RWPE2 (cell line): ENCODE data around the gene CRIP3.
"Not testable (repeated sequence)": the region's sequence is repeated elsewhere in the genome, so short reads cannot be mapped to it uniquely, and the experiment has no call there.

Experiments used
- ATAC-seq: fragments of 200-7000 bp; cut with Tn5 transposase; 3 replicates; pipeline ENCODE4 v1.9.1; 2021; ENCODE audit warnings: low read depth
- DNase-seq: peaks from one replicate; pipeline ENCODE4 v3.0.0-alpha.2; 2020; ENCODE audit warnings: low spot score
- H3K27ac ChIP-seq: fragments of 450-650 bp; 2 replicates; pipeline ENCODE4 v1.5.1; 2017; ENCODE audit warnings: mild to moderate bottlenecking; ENCODE audit not compliant: poor library complexity, severe bottlenecking
- H3K27me3 ChIP-seq: fragments of 250-450 bp; sonication (Bioruptor Pico); 2 replicates; pipeline ENCODE4 v1.5.1; 2021; ENCODE audit warnings: mild to moderate bottlenecking, moderate library complexity; ENCODE audit not compliant: insufficient read depth, poor library complexity, severe bottlenecking
- H3K36me3 ChIP-seq: fragments of 250-450 bp; sonication (Bioruptor Pico); 2 replicates; pipeline ENCODE4 v1.5.1; 2020; ENCODE audit warnings: low read depth, mild to moderate bottlenecking, moderate library complexity
- H3K4me1 ChIP-seq: fragments of 250-450 bp; sonication (Bioruptor Pico); 2 replicates; pipeline ENCODE4 v1.5.1; 2021; ENCODE audit warnings: mild to moderate bottlenecking, moderate library complexity; ENCODE audit not compliant: insufficient read depth, poor library complexity, severe bottlenecking
- H3K4me3 ChIP-seq: fragments of 250-450 bp; sonication (Bioruptor Pico); 2 replicates; pipeline ENCODE4 v1.5.1; 2021; ENCODE audit warnings: mild to moderate bottlenecking, moderate library complexity; ENCODE audit not compliant: severe bottlenecking
- H3K9me3 ChIP-seq: fragments of 250-450 bp; sonication (Bioruptor Pico); 2 replicates; pipeline ENCODE4 v1.5.1; 2021; ENCODE audit warnings: mild to moderate bottlenecking, moderate library complexity; ENCODE audit not compliant: severe bottlenecking
- TF ChIP-seq, protein P1 (sequence below): fragments of 450-650 bp; IDR thresholded peaks from one replicate; pipeline ENCODE4 v1.5.1; 2017; ENCODE audit warnings: mild to moderate bottlenecking, moderate library complexity; ENCODE audit not compliant: poor library complexity, severe bottlenecking

Gene CRIP3, protein sequence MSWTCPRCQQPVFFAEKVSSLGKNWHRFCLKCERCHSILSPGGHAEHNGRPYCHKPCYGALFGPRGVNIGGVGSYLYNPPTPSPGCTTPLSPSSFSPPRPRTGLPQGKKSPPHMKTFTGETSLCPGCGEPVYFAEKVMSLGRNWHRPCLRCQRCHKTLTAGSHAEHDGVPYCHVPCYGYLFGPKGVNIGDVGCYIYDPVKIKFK

DNA sequence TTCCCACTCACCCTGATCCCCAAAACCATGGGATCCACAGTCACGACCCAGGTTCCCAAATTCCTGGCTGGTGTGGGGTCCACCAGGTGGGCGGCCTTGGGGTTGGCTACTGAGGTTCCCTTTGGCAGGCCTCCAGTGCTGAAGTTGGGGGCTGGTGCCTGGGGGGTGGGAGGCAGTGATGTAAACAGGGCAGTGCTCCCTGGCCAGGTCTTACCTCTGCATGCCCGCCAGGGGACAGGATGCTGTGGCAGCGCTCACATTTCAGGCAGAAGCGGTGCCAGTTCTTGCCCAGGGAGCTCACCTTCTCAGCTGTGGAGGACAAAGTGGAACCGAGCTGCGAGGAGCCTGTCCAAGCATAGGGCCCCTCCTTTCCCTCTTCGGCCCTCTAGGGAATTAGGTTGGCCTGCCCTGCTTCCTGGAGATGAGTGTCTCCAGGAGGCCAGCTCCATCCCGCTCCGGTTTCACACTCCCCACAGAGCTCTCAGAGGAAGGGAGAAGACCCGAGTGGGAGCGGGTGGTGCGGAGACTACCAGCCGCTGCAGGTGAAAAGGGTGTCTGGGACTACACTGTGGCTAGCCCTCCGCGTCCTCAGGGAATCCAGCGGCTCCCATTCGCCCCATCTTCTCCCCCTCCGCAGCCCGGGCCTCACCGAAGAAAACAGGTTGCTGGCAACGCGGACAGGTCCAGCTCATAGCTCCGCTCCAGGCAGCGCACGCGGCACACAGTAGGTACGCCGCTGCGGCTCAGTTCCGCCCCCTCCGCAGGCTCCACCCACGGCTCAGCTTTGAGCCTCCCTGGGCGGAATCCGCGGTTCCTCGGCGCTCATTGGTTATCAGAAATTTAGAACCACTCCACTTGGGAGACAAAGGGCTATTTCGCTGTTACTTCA is at the start of gene CRIP3:
CRIP3 (minus strand) TSS at position 726 of the 889 bp plus-strand sequence; CDS start at position 692, 34 bp downstream.
- H3K27ac ChIP-seq: no peak within 1 kb of the TSS
- TF ChIP-seq, protein P1, sequence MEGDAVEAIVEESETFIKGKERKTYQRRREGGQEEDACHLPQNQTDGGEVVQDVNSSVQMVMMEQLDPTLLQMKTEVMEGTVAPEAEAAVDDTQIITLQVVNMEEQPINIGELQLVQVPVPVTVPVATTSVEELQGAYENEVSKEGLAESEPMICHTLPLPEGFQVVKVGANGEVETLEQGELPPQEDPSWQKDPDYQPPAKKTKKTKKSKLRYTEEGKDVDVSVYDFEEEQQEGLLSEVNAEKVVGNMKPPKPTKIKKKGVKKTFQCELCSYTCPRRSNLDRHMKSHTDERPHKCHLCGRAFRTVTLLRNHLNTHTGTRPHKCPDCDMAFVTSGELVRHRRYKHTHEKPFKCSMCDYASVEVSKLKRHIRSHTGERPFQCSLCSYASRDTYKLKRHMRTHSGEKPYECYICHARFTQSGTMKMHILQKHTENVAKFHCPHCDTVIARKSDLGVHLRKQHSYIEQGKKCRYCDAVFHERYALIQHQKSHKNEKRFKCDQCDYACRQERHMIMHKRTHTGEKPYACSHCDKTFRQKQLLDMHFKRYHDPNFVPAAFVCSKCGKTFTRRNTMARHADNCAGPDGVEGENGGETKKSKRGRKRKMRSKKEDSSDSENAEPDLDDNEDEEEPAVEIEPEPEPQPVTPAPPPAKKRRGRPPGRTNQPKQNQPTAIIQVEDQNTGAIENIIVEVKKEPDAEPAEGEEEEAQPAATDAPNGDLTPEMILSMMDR: peak; percentile 38
- H3K4me3 ChIP-seq: peak within 1 kb of the TSS; percentile 23
- H3K36me3 ChIP-seq: no peaks in the 10 kb centered on the region
- peak; percentile 64 for ATAC-seq
- H3K4me1 ChIP-seq: no peaks in the 10 kb centered on the region
- no peaks in the 10 kb centered on the region for H3K27me3 ChIP-seq
- no peak for DNase-seq
- peaks cover 2% of the 10 kb centered on the region for H3K9me3 ChIP-seq

DNA sequence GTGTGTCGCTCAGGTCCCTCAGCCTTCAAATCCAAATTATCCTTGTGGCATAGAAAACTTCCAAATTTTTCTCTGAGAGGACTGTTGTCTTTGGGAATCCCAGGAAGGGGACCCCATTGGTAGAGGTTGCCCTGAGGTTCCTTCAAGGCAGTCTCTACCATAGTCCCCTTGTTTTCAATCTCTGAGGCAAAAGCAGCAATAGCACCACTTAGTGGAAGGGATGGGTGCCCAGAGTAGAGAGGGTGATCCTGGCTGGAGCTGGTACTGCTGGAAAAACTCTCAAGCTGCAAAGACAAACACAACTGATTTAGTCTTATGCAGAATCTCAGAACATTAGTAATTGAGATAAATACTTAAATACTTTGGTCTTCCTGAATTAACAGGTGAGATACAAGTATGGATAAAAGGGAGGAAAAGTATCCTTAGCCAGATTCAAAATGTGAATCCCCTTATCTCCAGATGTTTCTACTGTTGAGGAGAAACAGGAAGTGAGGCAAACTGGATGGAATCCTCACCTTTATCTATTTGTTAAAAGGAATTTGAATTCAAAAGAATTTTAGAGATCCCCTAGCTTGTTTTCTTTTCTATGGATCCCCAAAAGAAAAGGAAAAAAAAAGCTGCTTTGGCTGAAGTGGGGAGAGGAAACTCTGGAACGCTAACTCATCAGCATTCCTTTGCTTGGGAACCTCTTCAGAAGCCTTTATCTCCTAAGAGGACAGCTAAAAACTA is 47.4 kb upstream of the CRIP3 start:
- Histone ChIP-seq H3K27ac (peak overlapping the region; percentile 7), H3K27me3 (no peaks in the 10 kb centered on the region), H3K36me3 (peaks cover 92% of the 10 kb centered on the region), H3K9me3 (no peaks in the 10 kb centered on the region), H3K4me1 (peaks cover 17% of the 10 kb centered on the region), H3K4me3 (no peak overlapping the region)
- TF ChIP-seq, protein P1: peak; percentile 24
- ATAC-seq (no peak), DNase-seq (no peak)

DNA sequence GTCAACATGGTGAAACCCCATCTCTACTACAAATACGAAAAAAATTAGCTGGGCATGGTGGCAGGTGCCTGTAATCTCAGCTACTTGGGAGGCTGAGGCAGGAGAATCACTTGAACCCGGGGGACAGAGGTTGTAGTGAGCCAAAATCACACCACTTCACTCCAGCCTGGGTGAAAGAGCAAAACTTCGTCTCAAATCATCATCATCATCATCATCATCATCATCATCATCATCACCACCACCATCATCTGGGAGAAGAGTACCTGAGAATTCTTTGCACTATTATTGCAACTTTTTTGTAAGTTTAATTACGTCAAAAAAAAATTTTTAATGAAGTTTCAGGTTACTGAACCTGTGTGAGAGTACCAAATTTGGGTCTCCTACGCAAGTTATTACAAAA is 43.3 kb upstream of the CRIP3 start:
- not testable (repeated sequence) for H3K9me3 ChIP-seq, ATAC-seq, H3K27ac ChIP-seq, DNase-seq, H3K4me3 ChIP-seq, H3K4me1 ChIP-seq, H3K27me3 ChIP-seq
- peaks cover 91% of the 10 kb centered on the region for H3K36me3 ChIP-seq

DNA sequence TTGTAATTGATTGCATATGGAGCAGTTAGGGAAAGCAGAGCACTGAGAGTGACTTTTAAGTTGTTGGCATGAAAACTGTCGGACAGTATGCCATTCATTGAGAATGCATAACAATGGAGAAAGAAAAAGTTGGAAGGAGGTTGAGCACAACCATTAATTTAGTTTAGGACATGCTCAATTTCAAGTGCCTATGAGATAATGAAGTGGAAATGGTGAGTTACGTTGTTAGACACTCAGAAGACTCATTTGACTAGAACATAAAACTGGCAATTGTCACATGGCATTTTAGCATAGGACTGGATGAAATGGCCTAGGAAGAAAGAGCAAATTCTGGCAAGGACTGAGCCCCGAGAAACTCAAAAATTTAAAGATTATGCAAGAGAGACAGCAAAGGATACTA is 38.8 kb upstream of the CRIP3 start:
- no peaks in the 10 kb centered on the region for H3K9me3 ChIP-seq
- H3K27ac ChIP-seq: no peak overlapping the region
- DNase-seq (no peak), ATAC-seq (no peak)
- no peak overlapping the region for H3K4me3 ChIP-seq
- H3K36me3 ChIP-seq: peaks cover 88% of the 10 kb centered on the region
- no peaks in the 10 kb centered on the region for H3K4me1 ChIP-seq
- TF ChIP-seq, protein P1: no peak
- no peaks in the 10 kb centered on the region for H3K27me3 ChIP-seq

DNA sequence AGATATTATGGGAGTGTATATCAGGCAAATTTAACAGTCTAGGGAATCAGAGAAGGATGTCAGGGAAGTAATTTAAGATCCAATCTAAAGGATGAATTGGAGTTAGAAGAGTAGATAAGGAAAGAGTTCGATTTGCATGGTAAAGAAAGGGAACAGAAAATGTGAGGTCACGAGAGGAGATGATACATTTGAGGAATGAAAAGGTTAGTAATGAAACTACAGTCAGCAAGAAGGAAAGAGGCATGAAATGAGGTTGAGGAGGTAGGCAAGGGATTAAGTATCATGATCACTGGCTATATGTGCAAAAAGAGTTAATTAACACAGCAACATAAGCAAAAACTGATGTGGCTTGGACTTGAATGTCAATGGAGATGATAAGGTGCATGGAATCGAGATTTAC is 38.4 kb upstream of the CRIP3 start:
- Histone ChIP-seq H3K4me3 (no peak overlapping the region), H3K9me3 (no peaks in the 10 kb centered on the region), H3K36me3 (peaks cover 88% of the 10 kb centered on the region), H3K27me3 (no peaks in the 10 kb centered on the region), H3K27ac (no peak overlapping the region), H3K4me1 (no peaks in the 10 kb centered on the region)
- ATAC-seq: no peak
- TF ChIP-seq, protein P1: no peak
- no peak for DNase-seq

DNA sequence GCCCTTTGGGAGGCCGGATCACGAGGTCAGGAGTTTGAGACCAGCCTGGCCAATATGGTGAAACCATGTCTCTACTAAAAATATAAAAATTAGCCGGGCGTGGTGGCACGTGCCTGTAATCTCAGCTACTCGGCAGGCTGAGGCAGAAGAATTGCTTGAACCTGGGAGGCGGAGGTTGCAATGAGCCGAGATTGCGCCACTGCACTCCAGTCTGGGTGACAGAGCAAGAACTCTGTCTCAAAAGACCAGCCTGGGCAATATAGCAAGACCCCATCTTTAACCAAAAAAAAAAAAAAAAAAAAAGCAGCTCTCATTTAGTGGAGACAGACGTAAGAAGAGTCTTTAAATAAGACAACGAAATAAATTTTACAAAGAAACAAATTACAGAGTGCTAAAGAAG is 37.6 kb upstream of the CRIP3 start:
- not testable (repeated sequence) for H3K27me3 ChIP-seq, H3K27ac ChIP-seq, H3K4me1 ChIP-seq, ATAC-seq, DNase-seq, H3K4me3 ChIP-seq, H3K9me3 ChIP-seq
- H3K36me3 ChIP-seq: peaks cover 92% of the 10 kb centered on the region
